Measurements from ENCODE around the gene WFDC2. TPM values are rescaled to one million over a fixed set of nuclear protein-coding genes. Genes with fewer than 3 reads are reported as not detected.
A peak's percentile ranks its signal among the peaks of the same experiment; 100 is the strongest.

The WFDC2 gene
- total and polyA plus RNA-seq, 2 of the 13 experiments (the other 11 are each of a cell fraction or from before 2014, with no cell fraction given): 0.33 TPM; not detected in 1

DNA sequence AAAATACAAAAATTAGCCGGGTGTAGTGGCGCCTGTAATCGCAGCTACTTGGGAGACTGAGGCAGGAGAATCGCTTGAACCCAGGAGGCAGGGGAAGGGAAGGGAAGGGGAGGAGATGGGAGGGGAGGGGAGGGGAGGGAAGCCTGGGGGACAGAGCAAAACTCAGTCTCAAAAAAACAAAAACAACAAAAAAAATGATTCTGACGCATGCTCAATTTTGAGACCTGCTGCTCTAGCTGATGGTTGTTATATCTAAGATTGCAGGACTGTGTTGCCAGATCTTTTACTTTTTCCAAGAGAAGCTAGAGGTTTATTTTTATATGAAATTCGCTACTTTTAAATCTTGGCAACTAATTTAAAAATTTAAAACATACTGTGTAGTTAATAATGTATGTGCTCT, 2.4 kb upstream of the WFDC2 start:
- Histone ChIP-seq H3K9me3 (ENCODE audit: low read length) (no peaks in the 10 kb centered on the region), H3K27ac (ENCODE audit: extremely low read length, insufficient read depth, low read length) (no peak overlapping the region), H3K27me3 (ENCODE audit: control insufficient read depth in 1 of 2, insufficient read depth in 2 of 2, low read length in 2 of 2) (peaks cover 18 to 43% of the 10 kb centered on the region in 2 experiments), H3K4me2 (ENCODE audit: low read depth, low read length) (no peak overlapping the region), H3K4me3 (replicated peaks in 1 of 3; ENCODE audit: insufficient read depth in 1 of 3, low read depth in 2 of 3, low read length in 3 of 3) (no peak overlapping the region), H3K4me1 (ENCODE audit: insufficient read depth, low read length) (peaks cover 34% of the 10 kb centered on the region), H3K9ac (ENCODE audit: insufficient read depth, low read depth, low read length) (no peak overlapping the region), H3K79me2 (ENCODE audit: insufficient read depth, low read length) (no peaks in the 10 kb centered on the region), H2AFZ (ENCODE audit: low read length) (no peak overlapping the region), H3K36me3 (replicated peaks in 1 of 2; ENCODE audit: control insufficient read depth in 1 of 2, insufficient read depth in 2 of 2, low read length in 2 of 2) (no peaks in the 10 kb centered on the region), H4K20me1 (ENCODE audit: insufficient read depth, low read length) (no peaks in the 10 kb centered on the region)
- in situ Hi-C loops (cut with HindIII; ENCODE audit: extremely low pct_ligation_motif_present, low pct_unique_long_range_greater_than_20kb): no loop called here
- DNase-seq (ENCODE audit: low spot score): no peak
- no peak for TF ChIP-seq ATF1 (CRISPR knock-in tag; IDR thresholded peaks at IDR 0.05)
- TF ChIP-seq PCBP2 (optimal IDR thresholded peaks at IDR 0.05; ENCODE audit: low read depth, low read length, poor library complexity, severe bottlenecking): peak; percentile 28
- 0 out of 2 replicates have a peak, but pooled peaks have one; percentile 65 for TF ChIP-seq PCBP1 (IDR thresholded peaks at IDR 0.05; ENCODE audit: borderline replicate concordance, low read depth, low read length)
- no peak for TF ChIP-seq ZNF17 (CRISPR knock-in tag; IDR thresholded peaks at IDR 0.05)
- TF ChIP-seq HIVEP1 (CRISPR knock-in tag; IDR thresholded peaks at IDR 0.05): no peak
- no peak for TF ChIP-seq ZFYVE20 (CRISPR knock-in tag; IDR thresholded peaks at IDR 0.05; ENCODE audit: borderline replicate concordance, low read depth)
- TF ChIP-seq RARG (CRISPR knock-in tag; IDR thresholded peaks at IDR 0.05; ENCODE audit: low read depth): no peak
- peak; percentile 92 for TF ChIP-seq HNRNPK (IDR thresholded peaks at IDR 0.05; ENCODE audit: low read depth, low read length, poor library complexity, severe bottlenecking)
- POLR2A ChIA-PET: no interaction called here
- FAIRE-seq: no peak
- CTCF ChIA-PET (ENCODE audit: low intra/inter-chr PET ratio, low total read pairs): no interaction called here
- 31% methylated on average over 6 of the region's 6 CpGs for WGBS (ENCODE audit: low lambda C conversion rate)
- no TSS peak for BruUV-seq (replicated peaks)
- intact Hi-C loops (cut with micrococcal nuclease; ENCODE audit: unreplicated experiment): no loop called here
- no peak for ATAC-seq

DNA sequence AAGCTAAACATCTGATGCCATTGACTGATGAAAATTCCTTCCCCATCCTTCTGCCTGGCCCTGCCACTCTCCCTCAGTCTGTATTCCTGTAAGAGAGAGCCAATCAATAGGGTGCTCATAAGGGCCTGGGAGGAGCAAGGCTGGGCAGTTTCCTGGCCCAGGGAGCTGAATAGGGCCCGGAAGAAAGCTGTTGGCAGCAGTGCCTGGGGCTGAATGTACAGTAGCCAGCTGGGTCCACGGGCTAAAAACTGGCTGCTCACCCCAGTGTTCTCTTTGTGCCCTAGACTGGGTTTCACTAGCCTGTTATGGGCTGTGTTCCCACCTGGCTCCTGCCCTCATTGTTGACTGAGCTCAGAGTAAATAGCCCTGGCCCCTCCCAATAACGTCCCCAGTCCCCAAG, 1.7 kb upstream of the WFDC2 start:
- ATAC-seq: peak; percentile 4; the same call in 2 of the 3 replicates
- Histone ChIP-seq H3K9ac (ENCODE audit: insufficient read depth, low read depth, low read length) (no peak overlapping the region), H4K20me1 (ENCODE audit: insufficient read depth, low read length) (no peaks in the 10 kb centered on the region), H3K4me2 (ENCODE audit: low read depth, low read length) (no peak overlapping the region), H3K36me3 (replicated peaks in 1 of 2; ENCODE audit: control insufficient read depth in 1 of 2, insufficient read depth in 2 of 2, low read length in 2 of 2) (no peaks in the 10 kb centered on the region), H3K79me2 (ENCODE audit: insufficient read depth, low read length) (no peaks in the 10 kb centered on the region), H3K27me3 (ENCODE audit: control insufficient read depth in 1 of 2, insufficient read depth in 2 of 2, low read length in 2 of 2) (peaks cover 18 to 43% of the 10 kb centered on the region in 2 experiments), H2AFZ (ENCODE audit: low read length) (no peak overlapping the region), H3K4me3 (replicated peaks in 1 of 3; ENCODE audit: insufficient read depth in 1 of 3, low read depth in 2 of 3, low read length in 3 of 3) (no peak overlapping the region), H3K4me1 (ENCODE audit: insufficient read depth, low read length) (peaks cover 34% of the 10 kb centered on the region), H3K27ac (ENCODE audit: extremely low read length, insufficient read depth, low read length) (no peak overlapping the region), H3K9me3 (ENCODE audit: low read length) (no peaks in the 10 kb centered on the region)
- FAIRE-seq: no peak
- ChIA-PET CTCF (ENCODE audit: low intra/inter-chr PET ratio, low total read pairs) (no interaction called here), POLR2A (no interaction called here)
- no peak for TF ChIP-seq FOXA1 (IDR thresholded peaks at IDR 0.05)
- peak; percentile 26; the same call in 1 of the 2 replicates for TF ChIP-seq FOXA1 (CRISPR knock-in tag; IDR thresholded peaks at IDR 0.05)
- TF ChIP-seq RARG (CRISPR knock-in tag; IDR thresholded peaks at IDR 0.05; ENCODE audit: low read depth): no peak
- no peak for TF ChIP-seq MAFF (IDR thresholded peaks at IDR 0.05; ENCODE audit: low read depth, low read length)
- no peak for TF ChIP-seq HNRNPLL (IDR thresholded peaks at IDR 0.05; ENCODE audit: low read depth, low read length, poor library complexity, severe bottlenecking)
- intact Hi-C loops (cut with micrococcal nuclease; ENCODE audit: unreplicated experiment) (no loop called here), in situ Hi-C loops (cut with HindIII; ENCODE audit: extremely low pct_ligation_motif_present, low pct_unique_long_range_greater_than_20kb) (no loop called here)
- WGBS (ENCODE audit: low lambda C conversion rate): 0% methylated on average over 3 of the region's 3 CpGs
- BruUV-seq (replicated peaks): no TSS peak
- no peak for DNase-seq (ENCODE audit: low spot score)

Data from HepG2 (cell line).